DOHH2 (cell line): ENCODE measurements around the gene SCNN1B.
"Not testable (repeated sequence)": the region's sequence is repeated elsewhere in the genome, so short reads cannot be mapped to it uniquely, and the experiment has no call there.

Experiments
- H3F3A ChIP-seq: fragments of 200-600 bp; sonication (generic), shearing (Covaris generic); 2 replicates; pipeline ENCODE4 v1.6.0; 2016; ENCODE audit warnings: antibody characterized with exemption, mild to moderate bottlenecking; ENCODE audit not compliant: control insufficient read depth, insufficient read depth
- H3K27ac ChIP-seq: fragments of 200-600 bp; sonication (generic); 2 replicates; pipeline ENCODE4 v1.5.1; 2014; ENCODE audit warnings: low read depth, mild to moderate bottlenecking, low read length, moderate library complexity
- H3K27me3 ChIP-seq: fragments of 200-600 bp; sonication (generic); 2 replicates; pipeline ENCODE4 v1.6.1; 2014; ENCODE audit warnings: mild to moderate bottlenecking, low read length, mixed read lengths; ENCODE audit not compliant: control insufficient read depth
- H3K36me3 ChIP-seq: fragments of 200-600 bp; sonication (generic); 2 replicates; pipeline ENCODE4 v1.6.1; 2014; ENCODE audit warnings: mild to moderate bottlenecking, low read length, moderate library complexity, mixed read lengths; ENCODE audit not compliant: control insufficient read depth
- H3K4me1 ChIP-seq: fragments of 200-600 bp; sonication (generic); 2 replicates; pipeline ENCODE4 v1.6.1; 2014; ENCODE audit warnings: mild to moderate bottlenecking, low read length, mixed read lengths; ENCODE audit not compliant: control insufficient read depth
- H3K4me2 ChIP-seq: fragments of 200-600 bp; sonication (generic); 2 replicates; pipeline ENCODE4 v1.6.0; 2014; ENCODE audit warnings: mild to moderate bottlenecking, low read length, moderate library complexity
- H3K4me3 ChIP-seq: fragments of 200-600 bp; sonication (generic); 2 replicates; pipeline ENCODE4 v1.5.1; 2014; ENCODE audit warnings: mild to moderate bottlenecking, low read length, mixed read lengths
- H3K79me2 ChIP-seq: fragments of 200-600 bp; sonication (generic); 2 replicates; pipeline ENCODE4 v1.6.1; 2014; ENCODE audit warnings: mild to moderate bottlenecking, low read length, mixed read lengths; ENCODE audit not compliant: control insufficient read depth
- H3K9me2 ChIP-seq: fragments of 200-600 bp; sonication (generic); replicated peaks from 2 replicates; pipeline ENCODE4 v1.6.1; 2014; ENCODE audit warnings: mild to moderate bottlenecking, low read length, mixed read lengths; ENCODE audit not compliant: control insufficient read depth
- H3K9me3 ChIP-seq: fragments of 200-600 bp; sonication (generic); 2 replicates; pipeline ENCODE4 v1.6.1; 2014; ENCODE audit warnings: antibody characterized with exemption, low read length, mixed read lengths; ENCODE audit not compliant: control insufficient read depth, insufficient read depth
- H4K20me1 ChIP-seq: fragments of 200-600 bp; sonication (generic); 2 replicates; pipeline ENCODE4 v1.6.0; 2014; ENCODE audit warnings: low read depth, mild to moderate bottlenecking, antibody characterized with exemption, low read length, moderate library complexity; ENCODE audit not compliant: control insufficient read depth, insufficient read depth
- CTCF ChIP-seq: fragments of 200-600 bp; sonication (generic); IDR thresholded peaks from one replicate; pipeline ENCODE4 v1.5.1; 2014; ENCODE audit warnings: antibody characterized with exemption, mild to moderate bottlenecking, low read depth, low read length; ENCODE audit not compliant: poor library complexity, severe bottlenecking
- EZH2phosphoT487 ChIP-seq: fragments of 200-600 bp; sonication (generic); IDR thresholded peaks from 2 replicates; pipeline ENCODE4 v1.6.1; 2017; ENCODE audit warnings: borderline replicate concordance, mild to moderate bottlenecking, antibody characterized with exemption, low read length, moderate library complexity, mixed read lengths

Gene SCNN1B

GRCh38 chr16:23302045-23302956 is at the start of gene SCNN1B:
SCNN1B (plus strand) TSS chr16:23302302; CDS start chr16:23348600, 46,298 bp downstream.
- Histone ChIP-seq H3K27ac (no peak within 1 kb of the TSS), H3K36me3 (no peaks in the 10 kb centered on the region), H3F3A (no peaks in the 10 kb centered on the region), H3K79me2 (no peaks in the 10 kb centered on the region), H3K4me2 (peak within 1 kb of the TSS; percentile 14; the same call in 1 of the 2 replicates), H3K9me3 (no peaks in the 10 kb centered on the region), H3K9me2 (no peaks in the 10 kb centered on the region), H4K20me1 (no peaks in the 10 kb centered on the region), H3K4me1 (no peaks in the 10 kb centered on the region), H3K27me3 (peaks cover 35% of the 10 kb centered on the region), H3K4me3 (no peak within 1 kb of the TSS)
- TF ChIP-seq CTCF (no peak), EZH2phosphoT487 (no peak)

- TF ChIP-seq CTCF (no peak), EZH2phosphoT487 (no peak)
- H3K27ac ChIP-seq = no peak overlapping the region
- H4K20me1 ChIP-seq = no peaks in the 10 kb centered on the region
Measured at GRCh38 chr16:23252310-23252709, 49.8 kb upstream of the SCNN1B start.

GRCh38 chr16:23253650-23254049 is 48.5 kb upstream of the SCNN1B start:
- H3K4me1 ChIP-seq, H3K27me3 ChIP-seq, H3K27ac ChIP-seq: not testable (repeated sequence)

More at GRCh38 chr16:23252310-23252709, 49.8 kb upstream of the SCNN1B start:
- Histone ChIP-seq H3K4me1 (no peaks in the 10 kb centered on the region), H3K4me2 (no peak overlapping the region), H3K27me3 (no peaks in the 10 kb centered on the region; the same call in 1 of the 2 replicates), H3K36me3 (no peaks in the 10 kb centered on the region), H3K9me2 (no peaks in the 10 kb centered on the region), H3F3A (no peaks in the 10 kb centered on the region), H3K4me3 (no peak overlapping the region), H3K9me3 (no peaks in the 10 kb centered on the region), H3K79me2 (no peaks in the 10 kb centered on the region)

GRCh38 chr16:23254338-23254737 is 47.8 kb upstream of the SCNN1B start:
- H3K4me2 ChIP-seq = no peak overlapping the region
- H3F3A ChIP-seq = no peaks in the 10 kb centered on the region
- no peaks in the 10 kb centered on the region for H3K79me2 ChIP-seq
- no peaks in the 10 kb centered on the region for H3K9me2 ChIP-seq
- H4K20me1 ChIP-seq = no peaks in the 10 kb centered on the region
- H3K4me1 ChIP-seq = no peaks in the 10 kb centered on the region
- no peak overlapping the region for H3K4me3 ChIP-seq
- no peaks in the 10 kb centered on the region for H3K36me3 ChIP-seq
- H3K27ac ChIP-seq = no peak overlapping the region
- no peaks in the 10 kb centered on the region for H3K9me3 ChIP-seq
- no peaks in the 10 kb centered on the region; the same call in 1 of the 2 replicates for H3K27me3 ChIP-seq
- no peak for TF ChIP-seq EZH2phosphoT487
- TF ChIP-seq CTCF = no peak

More at GRCh38 chr16:23253650-23254049, 48.5 kb upstream of the SCNN1B start:
- H3K4me3 ChIP-seq, H3K79me2 ChIP-seq, H3K9me2 ChIP-seq, H4K20me1 ChIP-seq, H3K9me3 ChIP-seq, H3K36me3 ChIP-seq, H3F3A ChIP-seq, H3K4me2 ChIP-seq: not testable (repeated sequence)
